Activated CD4-positive, alpha-beta T cell treated with anti-CD3 and anti-CD28 coated beads, Interleukin-2, Interleukin-4, amounts not matched to agents 100 ng/mL and 50 ng/mL, durations not matched to agents 16 hours and 8 hours (primary cell): ENCODE measurements around the gene TRMT1.
"Not testable (repeated sequence)": the region's sequence is repeated elsewhere in the genome, so short reads cannot be mapped to it uniquely, and the experiment has no call there.

Source experiments
- DNase-seq: peaks from one replicate; pipeline ENCODE4 v3.0.0-alpha.2; 2020; ENCODE audit warnings: low spot score

Gene TRMT1

GRCh38 chr19:13116282-13117175 lies at the start of gene TRMT1:
Gene TRMT1, minus strand, starts transcription at chr19:13116740. Its CDS starts 341 bp downstream, at chr19:13116399.
- peak; percentile 95 for DNase-seq

DNA sequence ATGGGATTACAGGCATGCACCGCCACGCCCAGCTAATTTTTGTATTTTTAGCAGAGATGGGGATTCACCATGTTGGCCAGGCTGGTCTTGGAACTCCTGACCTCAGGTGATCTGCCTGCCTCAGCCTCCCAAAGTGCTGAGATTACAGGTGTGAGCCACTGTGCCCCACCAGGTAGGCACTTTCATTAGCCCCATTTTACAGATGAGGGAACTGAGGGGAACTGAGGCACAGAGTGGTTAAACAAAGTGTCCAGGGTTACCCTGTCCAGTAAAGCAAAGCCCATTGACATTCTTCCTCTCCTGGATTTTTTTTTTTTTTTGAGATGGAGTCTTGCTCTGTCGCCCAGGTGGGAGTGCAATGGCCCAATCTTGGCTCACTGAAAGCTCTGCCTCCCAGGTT lies 49.6 kb upstream of the TRMT1 start:
- not testable (repeated sequence) for DNase-seq

GRCh38 chr19:13165162-13165997 lies 48.8 kb upstream of the TRMT1 start:
- no peak for DNase-seq

GRCh38 chr19:13164343-13165161 lies 48.0 kb upstream of the TRMT1 start:
- peak; percentile 37 for DNase-seq

- DNase-seq, result peak; percentile 41
Observed at GRCh38 chr19:13163609-13164342, 47.2 kb upstream of the TRMT1 start.

DNA sequence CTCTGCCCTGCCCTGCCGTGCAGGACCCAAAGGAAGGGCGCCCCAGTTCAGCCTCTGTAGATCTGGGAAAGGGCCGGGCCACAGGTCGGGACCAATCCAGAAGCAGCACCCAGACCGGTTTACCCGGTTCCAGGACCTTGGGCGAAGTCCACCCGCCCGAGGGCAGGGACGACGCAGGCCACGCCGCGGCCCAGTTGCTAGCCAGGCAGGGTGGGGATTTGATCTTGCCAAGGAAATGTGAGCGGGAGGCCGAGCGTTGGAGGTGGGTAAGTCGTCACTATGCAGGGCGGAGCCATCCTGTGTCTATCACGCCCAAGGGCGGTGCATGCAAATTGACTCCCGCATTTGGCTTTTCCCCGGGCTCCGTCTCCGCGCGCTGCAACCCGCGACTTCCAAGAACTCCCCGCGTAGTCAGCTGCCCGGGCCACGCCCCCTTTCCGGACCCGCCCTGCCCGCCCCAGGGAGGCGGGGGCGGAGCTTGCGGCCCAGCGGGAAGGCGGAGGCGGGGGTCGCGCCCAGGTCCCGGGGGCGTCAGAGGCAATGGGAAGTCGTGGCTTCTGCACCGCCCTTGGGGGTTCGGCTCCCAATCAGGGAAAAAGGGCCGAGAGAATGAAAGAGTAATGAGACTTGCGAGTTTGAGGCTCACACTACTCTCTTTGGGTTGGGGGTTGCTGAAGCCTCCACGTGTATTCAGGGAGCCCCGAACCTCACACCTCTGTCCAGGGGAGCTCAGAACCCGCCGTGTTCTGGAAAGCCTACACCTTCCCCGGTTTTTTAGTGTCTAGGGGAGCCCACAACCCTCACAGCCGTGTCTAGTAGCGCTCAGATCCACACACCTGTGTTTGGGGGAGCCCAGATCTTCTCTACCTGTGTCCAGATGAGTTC lies 46.4 kb upstream of the TRMT1 start:
- peak; percentile 97 for DNase-seq

DNA sequence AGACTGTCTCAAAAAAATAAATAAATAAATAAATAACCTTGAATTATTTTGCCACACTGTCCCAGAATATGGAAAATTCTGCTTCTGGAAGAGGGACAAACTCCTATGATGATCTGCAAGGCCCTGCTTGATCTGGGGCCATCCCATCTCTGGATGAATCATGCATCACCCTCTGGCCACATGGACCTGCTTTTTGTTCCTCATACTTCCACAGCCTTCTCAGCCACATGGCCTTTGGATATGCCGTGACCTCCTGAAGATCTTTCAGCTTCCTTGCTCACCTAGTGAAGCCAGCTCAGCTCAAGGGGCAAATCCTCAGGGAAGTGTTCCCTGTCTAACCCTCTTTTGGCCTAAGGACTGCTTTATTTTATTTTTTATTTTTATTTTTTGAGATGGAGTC lies 44.0 kb upstream of the TRMT1 start:
- DNase-seq, result no peak

DNA sequence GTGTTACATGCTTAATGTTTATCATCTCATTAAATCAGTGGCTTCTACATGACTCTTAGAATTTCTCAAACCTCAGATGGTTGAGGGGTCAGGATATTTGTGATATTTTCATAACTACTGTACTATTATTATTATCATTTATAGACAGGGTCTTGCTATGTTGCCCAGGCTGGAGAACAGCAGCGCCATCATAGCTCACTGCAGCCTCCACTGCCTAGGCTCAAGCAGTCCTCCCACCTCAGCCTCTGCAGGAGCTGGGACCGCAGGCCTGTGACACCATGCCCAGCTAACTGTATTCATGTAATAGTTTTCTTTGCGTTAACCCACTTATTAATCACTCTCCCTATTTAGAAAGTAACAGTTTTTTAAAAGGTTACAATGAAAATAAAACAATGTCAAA lies 43.2 kb upstream of the TRMT1 start:
- no peak for DNase-seq

DNA sequence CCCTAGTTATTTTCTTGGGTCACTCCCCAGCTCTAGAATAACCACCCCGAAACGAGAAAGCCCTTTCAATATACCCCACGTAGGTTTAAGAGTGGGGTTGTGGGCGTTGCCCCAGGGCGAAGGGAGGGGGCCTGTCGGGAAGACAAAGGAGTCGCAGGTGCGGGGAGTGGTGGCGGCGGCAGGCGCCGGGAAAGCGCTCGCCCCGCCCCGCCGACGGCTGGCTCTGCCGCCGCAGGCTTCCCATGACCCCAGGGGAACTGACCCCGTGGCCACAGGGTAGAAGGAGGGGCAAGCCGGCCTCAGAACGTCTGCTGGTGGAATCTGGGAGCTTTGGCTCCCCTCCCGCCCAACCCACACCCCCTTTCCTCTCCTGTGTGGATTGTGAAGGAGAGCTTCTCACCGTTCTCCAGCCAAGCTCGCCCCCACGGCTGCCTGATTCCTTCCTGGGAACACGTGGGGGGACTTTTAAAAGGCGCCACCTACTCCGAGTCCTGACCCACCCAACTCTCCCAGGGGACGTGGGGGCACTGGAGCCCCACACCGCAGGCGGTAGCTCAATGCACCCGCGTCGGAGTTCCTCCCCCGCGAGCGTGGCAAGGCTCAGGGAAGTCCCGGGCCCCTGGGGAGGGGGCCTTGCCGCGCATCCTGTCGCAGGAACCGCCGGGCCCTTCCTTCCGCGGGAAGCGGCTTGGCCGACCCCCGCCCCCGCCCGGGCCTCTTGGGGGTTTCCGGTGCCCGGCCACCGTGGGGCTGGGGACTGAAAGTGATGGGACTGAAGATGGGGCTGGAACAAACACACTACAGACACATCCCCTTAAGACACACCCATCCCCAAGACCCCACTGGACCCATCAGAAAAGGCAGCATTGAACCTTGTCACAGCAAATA lies 39.2 kb upstream of the TRMT1 start:
- peak; percentile 70 for DNase-seq

- DNase-seq, result peak; percentile 75
Observed at GRCh38 chr19:13154911-13155471, 38.5 kb upstream of the TRMT1 start.

DNA sequence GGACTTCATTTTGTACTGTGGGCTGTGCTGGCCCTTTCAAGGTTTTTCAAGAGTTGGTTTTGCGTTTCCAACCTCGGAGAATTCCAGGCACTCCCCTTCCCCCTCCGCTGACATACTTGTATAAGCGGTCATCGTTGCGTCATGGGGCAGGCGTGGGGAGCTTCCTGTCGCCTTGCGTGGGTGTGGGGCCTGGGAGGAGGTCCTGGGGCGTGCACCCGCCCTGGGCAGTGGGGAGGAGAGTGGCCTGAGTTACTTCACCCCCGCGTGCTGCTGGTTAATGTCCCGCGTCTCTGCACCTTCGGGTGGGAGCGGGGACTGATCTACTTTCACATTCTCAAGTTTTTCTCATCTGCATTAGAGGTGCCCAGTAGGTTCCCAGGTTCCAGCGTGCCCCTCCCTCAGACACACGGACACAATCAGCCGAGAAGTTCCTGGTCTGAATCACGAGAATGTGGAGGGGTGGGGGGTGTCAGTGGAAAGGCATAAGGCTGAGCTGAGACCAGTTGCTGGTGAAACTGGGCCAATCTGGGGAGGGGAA lies 37.8 kb upstream of the TRMT1 start:
- DNase-seq, result peak; percentile 68

DNA sequence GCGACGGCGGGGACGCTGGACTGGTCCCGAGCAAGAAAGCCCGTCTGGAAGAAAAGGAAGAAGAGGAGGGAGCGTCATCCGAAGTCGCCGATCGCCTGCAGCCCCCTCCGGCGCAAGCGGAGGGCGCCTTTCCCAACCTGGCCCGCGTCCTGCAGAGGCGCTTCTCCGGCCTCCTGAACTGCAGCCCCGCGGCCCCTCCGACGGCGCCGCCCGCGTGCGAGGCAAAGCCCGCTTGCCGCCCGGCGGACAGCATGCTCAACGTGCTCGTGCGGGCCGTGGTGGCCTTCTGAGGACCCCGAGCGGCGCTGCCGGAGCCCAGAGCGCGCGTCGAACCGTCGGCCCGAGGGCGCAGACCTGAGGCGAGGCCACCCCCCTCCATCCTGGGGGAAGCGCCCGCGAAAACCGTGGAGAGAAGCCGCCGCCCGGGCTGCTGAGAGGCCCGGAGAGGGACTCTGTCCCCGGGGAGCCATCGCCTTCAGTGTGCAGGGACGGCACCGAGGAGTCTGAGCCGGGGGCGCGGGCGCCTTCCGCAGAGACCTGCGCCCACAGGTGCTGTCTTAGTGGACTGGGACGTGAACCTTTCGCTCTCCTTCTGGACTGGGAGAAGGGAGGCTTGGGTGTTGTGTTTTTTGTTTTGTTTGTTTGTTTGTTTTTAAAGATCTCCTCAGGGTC lies 37.2 kb upstream of the TRMT1 start:
- DNase-seq, result no peak

GRCh38 chr19:13152974-13153568 lies 36.5 kb upstream of the TRMT1 start:
- DNase-seq, result peak; percentile 98

DNA sequence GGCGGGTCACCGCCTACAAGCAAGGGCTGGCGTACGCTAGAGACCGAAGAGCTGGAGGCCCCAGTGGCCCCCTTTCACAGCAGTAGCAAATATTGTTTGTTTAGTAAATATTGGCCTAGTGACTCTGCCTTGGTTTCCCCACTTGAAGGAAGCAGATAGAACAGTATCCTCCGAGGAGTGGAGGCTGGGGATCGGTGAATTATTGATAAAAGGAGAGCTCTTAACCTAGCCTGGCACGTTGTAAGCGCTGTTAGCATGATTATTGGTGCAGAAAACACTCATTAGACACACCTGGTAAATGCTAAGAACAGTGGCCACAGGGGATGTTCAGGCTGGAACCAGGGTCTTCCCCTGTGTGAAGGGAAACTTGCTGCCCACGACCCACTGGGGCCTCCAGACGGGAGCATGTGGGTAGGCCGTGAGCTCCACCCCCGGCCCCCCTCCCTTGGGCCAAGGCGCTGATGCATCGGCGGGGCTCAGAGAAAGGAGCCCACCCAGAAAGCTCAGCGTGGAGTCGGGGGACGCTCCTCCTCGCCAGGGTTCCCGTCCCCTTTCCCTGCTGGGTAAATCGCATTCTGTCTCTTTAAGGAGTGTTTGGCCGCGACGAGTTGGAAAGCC lies 35.9 kb upstream of the TRMT1 start:
- no peak for DNase-seq

- peak; percentile 97 for DNase-seq
Observed at GRCh38 chr19:13151605-13152355, 35.2 kb upstream of the TRMT1 start.

DNA sequence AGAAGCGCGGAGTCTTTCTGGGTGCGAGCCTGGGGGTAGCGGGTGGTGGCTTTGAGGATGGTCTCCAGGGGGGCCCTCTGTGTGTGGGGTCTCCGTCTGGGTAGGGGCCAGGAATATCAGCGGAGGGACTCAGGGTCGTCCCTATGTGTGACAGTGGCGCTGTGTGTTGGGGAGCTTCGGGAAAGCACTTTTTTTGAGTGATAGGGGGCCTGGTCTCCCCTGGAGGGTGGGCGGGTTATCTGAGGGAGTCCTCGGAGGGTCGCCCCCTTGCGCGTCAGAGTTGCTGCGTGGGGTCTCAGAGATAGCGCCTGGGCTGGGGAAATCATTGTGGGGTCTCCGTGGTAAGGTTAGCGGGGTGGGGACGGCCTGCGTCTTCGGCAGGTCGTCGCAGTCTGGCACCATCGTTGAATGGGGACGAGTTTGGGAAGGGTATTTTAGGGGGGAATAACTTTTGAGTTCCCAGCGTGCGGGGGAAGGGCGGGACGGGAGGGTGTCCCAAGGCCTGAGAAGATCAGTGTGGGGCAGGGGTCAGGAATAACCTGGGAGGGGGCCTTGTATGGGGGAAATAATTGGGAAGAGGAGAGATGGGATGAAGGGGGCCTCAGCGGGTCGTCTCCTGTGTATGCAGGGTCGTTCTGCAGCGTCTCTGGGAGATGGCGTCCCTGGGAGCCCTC lies 34.5 kb upstream of the TRMT1 start:
- no peak for DNase-seq
